ENCODE results near the gene BHLHA15. TPM values are rescaled to one million over a fixed set of nuclear protein-coding genes. Genes with fewer than 3 reads are reported as not detected.

Gene BHLHA15
- polyA plus RNA-seq, 10 donors = 0.26 to 0.41 (median 0.37) TPM; not detected in 5

DNA sequence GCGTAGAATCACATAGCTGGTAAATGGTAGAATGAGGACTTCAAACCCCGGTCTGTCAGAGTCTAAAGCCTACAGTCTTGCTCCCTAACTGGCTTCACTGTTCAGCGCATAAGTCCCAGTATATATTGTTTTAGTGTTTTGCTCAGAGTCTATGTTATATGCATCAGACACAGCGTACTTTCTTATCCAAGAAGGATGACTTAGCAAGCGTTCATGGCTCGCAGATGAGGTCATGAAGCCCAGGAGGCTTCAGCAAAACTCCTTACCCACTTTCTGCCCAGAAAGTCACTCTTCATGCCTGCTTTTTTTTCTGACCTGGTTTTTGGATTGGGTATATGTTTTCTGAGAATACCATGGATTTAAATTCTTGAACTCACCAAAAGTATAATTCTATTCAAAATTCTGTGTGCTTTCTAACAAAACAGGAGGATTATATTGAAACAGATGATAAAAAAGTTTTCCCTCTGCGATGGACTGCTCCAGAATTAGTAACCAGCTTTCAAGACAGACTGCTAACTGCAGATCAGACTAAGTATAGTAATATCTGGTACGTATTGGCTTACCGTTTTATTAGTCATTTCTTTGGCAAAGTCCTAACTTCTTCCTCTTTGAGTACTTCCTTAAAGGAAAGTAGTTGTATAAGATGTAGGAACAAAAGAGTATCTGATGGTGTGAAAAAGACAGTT is 24.6 kb upstream of the BHLHA15 start:
- peak; percentile 16 to 25 (median 18) for DNase-seq

DNA sequence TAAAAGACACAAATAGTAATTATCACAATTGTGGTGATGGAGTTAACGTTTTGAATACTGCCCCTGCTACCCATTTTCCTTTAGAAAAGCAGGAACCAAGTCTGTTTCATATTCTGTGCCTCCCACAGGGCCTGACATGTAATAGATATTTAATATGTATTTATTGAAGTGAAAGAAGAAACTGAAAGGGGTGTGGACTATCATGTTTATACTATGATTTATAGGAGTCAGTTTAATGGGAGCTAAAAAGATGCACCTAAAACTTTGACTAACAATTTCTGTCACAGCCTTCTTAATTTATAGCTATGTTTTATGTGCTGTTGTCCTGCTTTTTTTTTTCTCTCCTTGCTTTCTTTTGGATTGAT is 24.1 kb upstream of the BHLHA15 start:
- no peak for DNase-seq

DNA sequence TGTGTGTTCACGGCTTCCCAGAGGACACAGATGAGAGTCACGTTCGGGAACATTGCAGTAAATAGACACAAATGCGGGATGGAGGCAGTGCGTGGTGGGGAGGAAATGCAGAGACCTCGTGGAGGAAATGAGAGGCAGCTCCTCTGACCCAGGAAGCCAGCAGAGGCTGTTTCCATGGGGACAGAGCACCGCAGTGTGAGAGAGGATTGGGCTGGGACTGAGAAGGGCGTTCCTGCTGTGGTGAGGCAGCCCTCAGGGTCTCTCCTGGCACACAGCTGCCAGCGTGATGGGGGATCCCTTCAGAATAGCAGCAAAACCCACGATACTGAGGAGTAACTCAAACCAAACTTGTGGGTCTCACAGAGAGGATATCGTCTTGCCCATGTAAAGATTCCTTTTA is 21.7 kb upstream of the BHLHA15 start:
- DNase-seq = no peak

DNA sequence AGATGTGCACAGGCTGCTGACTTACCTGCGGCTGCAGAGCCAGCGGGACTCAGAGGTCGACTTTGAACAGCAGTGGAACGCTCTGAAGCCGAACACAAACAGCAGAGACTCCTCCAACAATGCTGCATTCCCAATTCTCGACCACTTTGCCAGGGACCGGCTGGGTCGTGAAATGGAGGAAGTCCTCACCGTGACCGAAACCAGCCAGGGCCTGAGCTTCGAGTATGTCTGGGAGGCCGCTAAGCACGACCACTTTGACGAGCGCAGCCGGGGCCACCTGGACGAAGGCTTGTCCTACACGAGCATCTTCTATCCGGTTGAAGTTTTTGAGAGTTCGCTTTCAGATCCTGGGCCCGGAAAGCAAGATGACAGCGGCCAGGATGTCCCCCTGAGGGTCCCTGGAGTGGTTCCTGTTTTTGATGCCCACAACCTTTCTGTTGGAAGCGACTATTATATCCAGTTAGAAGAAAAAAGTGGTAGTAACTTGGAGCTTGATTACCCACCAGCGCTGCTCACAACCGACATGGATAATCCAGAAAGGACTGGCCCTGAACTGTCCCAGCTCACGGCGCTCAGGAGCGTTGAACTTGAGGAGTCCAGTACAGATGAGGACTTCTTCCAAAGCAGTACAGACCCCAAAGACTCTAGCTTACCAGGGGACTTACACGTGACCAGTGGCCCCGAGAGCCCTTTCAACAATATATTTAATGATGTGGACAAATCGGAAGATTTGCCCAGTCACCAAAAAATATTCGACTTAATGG is 19.4 kb upstream of the BHLHA15 start:
- DNase-seq = no peak

GRCh38 chr7:98192781-98193457 is 18.3 kb upstream of the BHLHA15 start:
- DNase-seq = no peak

DNA sequence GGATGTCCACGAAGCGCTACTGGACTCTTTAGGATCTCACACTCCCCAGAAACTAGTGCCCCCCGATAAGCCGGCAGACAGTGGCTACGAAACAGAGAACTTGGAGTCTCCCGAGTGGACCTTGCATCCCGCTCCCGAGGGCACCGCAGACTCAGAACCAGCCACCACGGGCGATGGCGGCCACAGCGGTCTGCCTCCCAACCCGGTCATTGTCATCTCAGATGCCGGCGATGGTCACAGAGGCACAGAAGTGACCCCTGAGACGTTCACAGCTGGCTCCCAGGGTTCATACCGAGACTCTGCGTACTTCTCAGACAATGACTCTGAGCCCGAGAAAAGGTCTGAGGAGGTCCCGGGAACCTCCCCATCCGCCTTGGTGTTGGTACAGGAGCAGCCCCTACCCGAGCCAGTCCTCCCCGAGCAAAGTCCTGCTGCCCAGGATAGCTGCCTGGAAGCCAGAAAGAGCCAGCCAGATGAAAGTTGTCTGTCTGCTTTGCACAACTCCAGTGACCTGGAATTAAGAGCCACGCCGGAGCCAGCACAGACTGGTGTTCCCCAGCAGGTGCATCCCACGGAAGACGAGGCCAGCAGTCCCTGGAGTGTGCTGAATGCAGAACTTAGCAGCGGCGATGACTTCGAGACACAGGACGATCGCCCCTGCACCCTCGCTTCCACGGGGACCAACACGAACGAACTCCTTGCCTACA is 17.6 kb upstream of the BHLHA15 start:
- DNase-seq = no peak

DNA sequence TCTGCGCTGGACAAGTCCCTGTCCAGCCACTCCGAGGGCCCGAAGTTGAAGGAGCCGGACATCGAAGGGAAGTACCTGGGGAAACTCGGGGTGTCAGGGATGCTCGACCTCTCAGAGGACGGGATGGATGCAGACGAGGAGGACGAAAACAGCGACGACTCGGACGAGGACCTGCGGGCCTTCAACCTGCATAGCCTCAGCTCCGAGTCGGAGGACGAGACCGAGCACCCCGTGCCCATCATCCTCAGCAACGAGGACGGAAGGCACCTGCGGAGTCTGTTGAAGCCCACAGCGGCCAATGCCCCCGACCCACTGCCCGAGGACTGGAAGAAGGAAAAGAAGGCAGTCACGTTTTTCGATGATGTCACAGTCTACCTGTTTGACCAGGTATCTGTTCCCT is 17.1 kb upstream of the BHLHA15 start:
- no peak for DNase-seq

DNA sequence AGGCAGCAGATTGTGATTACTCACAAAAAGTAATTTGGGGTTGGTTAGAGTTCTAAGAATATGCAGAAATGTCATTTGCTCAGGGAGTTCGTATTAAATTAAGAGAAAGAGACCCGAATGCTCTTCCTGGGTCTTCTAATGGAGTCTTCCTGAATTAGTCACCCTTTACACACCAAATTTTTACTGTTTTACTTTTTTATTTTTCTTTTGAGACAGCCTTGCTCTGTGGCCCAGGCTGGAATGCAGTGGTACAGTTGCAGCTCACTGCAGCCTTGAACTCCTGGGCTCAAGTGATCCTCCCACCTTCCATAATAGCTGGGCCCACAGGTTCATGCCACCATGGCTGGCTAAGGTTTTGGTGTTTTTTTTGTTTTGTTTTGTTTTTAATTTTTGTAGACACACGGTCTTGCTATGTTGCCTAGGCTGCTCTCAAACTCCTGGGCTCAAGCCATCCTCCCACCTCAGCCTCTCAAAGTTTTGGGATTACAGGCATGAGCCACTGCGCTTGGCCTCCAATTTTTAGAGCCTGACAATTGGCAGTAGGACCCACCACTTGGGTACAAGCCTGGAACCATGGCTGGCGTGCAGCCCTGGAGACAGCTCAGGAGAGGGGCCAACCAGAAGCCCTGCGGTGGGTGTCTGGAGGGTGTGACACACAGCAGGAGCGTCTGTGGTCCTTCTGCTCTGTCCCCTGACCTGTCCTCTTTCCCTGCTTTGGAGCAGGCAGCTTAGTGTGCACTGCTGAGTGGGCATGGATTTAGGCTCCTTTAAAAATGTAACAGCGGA is 16.4 kb upstream of the BHLHA15 start:
- no peak for DNase-seq

DNA sequence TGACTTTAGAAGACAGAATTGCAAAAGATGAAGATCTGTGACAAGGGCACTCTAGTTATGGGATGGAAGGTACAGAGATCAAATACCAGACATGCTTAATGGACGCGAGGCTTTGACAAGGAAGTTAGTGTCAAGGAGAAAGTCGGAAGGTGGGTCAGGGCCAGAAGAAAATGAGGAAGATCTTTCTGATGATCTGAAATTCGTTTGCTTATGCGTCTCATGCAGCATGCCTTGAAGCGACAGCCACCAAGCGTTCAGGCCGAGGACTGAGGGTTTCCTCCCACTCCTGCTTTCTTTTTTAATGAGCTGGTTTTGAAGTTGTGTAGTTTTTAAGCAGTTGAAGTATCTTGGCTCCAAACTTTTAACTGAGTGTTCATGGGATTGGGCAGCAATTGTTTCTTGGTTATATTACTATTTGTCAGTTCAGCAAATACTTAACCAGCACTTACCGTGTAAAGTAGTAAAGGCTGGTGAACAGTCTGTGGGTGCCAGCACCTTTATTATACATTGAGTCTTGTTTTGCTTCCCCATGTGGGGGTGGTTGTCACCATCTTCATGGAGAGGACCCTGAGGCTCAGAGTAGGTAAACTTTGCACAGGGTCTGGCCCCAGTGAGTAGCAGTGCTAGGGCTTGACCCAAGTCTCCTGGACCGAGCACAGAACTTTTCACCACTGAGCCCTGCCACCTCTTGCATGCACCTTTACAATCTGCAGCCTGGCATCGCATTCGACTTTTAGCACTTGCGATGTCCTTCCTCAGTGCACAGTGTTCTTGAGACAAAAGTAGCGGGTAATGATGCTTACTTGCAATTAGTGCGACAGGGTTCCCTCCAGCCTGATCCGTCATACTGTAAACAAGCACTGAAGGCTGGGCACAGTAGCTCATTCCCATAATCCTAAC is 14.3 kb upstream of the BHLHA15 start:
- DNase-seq = no peak

DNA sequence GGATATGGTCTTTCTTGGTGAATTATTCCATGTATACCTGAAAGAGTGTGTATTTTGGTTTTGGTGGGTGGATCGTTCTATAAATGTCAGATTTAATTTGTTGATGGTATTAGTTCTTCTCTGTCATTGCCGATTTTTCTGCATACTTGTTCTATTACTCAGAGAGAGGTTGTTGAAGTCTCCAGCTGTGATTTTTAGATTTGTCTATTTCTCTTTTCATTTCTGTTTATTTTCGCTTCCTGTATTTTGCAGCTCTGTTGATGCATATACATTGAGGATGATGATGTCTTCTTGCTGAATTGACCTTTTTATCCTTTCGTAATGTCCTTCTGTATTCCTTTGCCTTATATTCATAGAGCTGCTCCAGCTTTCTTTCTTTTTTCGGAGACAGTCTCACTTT is 12.1 kb upstream of the BHLHA15 start:
- no peak for DNase-seq

DNA sequence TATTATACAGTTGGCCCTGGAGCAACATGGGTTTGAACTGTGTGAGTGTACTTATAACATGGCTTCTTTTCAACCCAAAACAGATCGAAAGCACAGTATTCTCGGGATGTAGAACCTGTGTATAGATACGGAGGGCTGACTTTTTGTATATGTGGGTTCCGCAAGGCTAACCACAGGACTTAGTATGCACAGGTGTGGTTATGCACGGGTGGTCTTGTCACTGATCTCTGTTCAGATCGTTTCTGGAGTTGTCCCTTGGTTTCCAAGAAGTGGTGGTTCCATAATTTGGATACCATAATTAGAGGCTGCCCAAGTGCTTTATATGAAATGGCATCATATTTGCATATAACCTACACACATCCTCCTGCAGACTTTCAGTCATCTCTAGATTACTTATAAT is 10.9 kb upstream of the BHLHA15 start:
- no peak for DNase-seq

GRCh38 chr7:98202367-98203195 is 8.7 kb upstream of the BHLHA15 start:
- DNase-seq = no peak

GRCh38 chr7:98203261-98203963 is 7.8 kb upstream of the BHLHA15 start:
- DNase-seq = no peak

- no peak for DNase-seq
Measured at GRCh38 chr7:98203964-98204605, 7.2 kb upstream of the BHLHA15 start.

DNA sequence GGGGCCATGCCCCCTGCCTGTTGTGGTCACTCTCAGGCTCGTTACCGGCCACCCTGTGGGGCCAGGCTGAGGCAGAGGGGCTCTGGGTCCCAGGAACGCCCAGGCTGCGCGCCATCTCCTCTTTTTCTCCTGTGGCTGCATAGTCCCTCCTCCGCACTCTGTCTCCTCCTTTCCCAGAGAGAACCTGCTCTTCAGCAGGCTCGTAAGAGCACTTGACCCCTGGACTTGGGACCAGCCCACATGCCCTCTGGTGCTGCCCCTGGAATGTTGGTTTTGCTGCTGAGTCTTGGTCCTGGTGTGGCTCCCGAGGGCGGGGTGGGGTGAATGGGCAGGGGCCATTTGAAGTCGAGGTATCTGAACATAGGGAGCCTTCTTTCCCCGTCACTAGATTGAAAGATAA is 6.6 kb upstream of the BHLHA15 start:
- DNase-seq = no peak

- DNase-seq = no peak
Measured at GRCh38 chr7:98205162-98205845, 5.9 kb upstream of the BHLHA15 start.

DNA sequence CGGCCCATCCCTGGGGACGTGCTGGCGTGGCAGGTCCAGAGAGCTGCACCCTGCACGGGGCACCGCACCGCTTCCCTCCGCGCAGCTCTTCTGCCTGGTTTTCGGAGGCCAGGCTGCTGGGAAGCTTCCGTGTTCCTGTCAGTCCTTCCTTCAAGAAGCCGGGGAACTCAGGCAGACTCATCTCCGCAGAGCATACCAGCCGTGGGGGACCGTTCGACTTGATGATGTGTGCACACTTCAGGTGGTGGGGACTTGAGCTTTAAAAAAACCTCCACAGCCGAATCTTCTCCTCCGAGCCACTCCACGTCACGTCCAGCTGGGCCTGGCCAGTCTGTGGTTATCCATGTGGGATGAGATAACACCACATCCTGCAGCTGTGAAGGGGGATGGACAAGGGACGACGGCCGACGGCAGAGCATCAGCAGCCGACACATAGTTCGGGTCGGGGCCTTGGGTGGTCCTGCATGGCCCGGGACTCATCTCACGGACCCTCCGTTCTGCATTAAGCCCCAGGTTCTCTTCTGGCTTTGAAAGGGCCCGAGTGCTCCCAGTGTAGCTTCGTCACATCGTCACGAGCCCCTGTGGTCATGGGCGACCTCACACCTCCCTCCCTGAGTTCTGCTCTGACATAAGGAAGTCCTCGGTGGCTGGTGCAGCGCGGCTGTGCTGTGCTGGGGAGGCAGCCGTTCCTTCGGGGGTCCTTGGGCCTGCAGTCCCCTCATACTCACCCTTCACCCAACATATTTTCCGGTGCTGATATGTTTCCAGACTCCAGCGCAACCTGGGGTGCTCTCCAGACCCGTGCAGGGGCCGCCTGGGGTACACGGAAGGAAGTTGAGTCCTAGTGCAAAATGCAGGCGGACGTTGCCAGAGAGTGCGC is 4.5 kb upstream of the BHLHA15 start:
- no peak for DNase-seq

All from muscle of back (tissue), 11 donors.